Measurements from ENCODE around the gene TEX50. TPM values are rescaled to one million over a fixed set of nuclear protein-coding genes. Genes with fewer than 3 reads are reported as not detected.
"Not testable (repeated sequence)": the region's sequence is repeated elsewhere in the genome, so short reads cannot be mapped to it uniquely, and the experiment has no call there.

The TEX50 gene, protein sequence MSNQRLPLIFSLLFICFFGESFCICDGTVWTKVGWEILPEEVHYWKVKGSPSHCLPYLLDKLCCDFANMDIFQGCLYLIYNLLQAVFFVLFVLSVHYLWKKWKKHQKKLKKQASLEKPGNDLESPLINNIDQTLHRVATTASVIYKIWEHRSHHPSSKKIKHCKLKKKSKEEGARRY
- polyA plus RNA-seq (2014; cell fraction: cytosol; rRNA removed): not detected in 2 replicates
- not detected in 2 replicates for polyA plus RNA-seq (2014; cell fraction: nucleus; rRNA removed)

DNA sequence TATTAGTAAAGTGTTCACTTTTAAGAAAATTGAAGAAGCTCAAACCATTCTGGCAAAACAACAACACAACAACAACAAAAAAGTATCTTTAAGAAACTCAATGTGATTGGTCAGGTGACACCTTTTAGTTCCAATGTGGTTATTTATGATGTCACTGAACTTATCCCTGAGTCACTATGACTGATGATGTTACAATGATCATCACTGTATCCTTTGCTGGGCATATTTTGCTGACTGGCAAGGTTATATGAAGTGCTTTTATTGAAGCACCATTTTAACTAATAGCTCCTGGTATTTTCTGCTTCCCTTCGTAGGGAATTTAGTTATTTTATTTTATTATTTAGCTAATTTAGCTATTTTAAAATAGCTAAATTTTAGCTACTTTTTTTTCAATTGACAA is at the start of gene TEX50:
Gene TEX50 (plus strand): TSS at position 223 of the 400 bp plus-strand sequence. CDS start 184 bp downstream, outside the sequence.
- no peak for DNase-seq (ENCODE audit: low spot score)

DNA sequence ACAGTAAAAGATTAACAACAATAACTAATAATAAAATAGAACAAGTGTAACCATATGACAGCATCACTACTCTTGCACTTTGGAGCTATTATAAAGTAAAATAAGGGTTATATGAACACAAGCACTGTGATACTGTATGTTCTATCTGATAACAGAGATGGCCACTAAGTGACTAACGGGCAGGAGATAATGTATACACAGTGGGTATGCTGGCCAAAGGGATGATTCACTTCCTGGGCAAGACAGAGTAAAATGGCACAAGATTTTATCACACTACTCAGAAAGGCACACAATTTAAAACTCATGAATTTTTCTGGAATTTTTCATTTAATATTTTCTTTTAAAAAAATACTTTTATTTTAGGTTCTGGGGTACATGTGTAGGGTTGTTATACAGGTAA is 44.6 kb upstream of the TEX50 start:
- no peak for DNase-seq (ENCODE audit: low spot score)

DNA sequence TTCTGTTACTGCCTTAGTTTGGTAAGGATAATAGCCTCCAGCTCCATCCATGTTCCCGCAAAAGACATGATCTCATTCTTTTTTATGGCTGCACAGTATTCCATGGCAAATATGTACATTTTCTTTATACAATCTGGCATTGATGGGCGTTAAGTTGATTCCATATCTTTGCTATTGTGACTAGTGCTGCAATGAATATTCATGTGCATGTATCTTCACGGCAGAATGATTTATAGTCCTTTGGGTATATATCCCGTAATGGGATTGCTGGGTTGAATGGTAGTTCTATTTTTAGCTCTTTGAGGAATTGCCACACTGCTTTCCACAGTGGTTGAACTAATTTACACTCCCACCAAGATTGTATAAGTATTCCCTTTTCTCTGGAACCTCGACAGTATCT is 44.0 kb upstream of the TEX50 start:
- DNase-seq (ENCODE audit: low spot score): not testable (repeated sequence)

DNA sequence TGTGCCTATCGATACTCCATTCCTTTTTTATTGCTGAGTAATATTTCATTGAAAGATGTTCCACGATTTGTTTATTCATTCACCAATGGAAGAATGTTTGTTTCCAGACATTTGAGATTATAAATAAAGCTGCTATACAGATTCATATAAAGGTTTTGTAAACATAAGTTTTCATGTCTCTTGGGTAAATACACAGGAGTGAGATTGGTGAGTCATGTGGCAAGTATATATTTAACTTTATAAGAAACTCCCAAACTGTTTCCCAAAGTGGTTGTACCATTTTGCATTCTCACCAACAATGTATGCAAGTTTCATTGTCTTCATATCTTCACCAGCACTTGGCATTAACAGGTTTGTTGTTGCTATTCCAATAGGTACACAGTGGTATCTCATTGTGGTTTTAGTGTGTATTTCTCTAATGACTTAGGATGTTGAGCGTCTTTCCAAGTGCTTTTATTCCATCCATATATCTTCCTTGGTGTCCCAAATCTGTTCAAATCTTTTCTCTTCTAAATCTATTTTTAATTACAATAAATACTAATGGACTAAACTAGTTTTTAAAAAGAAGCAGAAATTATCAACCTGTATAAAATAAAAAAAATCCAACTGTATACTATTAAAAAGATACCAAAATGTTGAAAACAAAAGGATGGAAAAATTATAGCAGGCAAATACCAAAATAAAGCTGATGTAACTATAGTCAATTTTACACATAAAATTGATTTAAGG is 38.9 kb upstream of the TEX50 start:
- DNase-seq (ENCODE audit: low spot score): no peak

DNA sequence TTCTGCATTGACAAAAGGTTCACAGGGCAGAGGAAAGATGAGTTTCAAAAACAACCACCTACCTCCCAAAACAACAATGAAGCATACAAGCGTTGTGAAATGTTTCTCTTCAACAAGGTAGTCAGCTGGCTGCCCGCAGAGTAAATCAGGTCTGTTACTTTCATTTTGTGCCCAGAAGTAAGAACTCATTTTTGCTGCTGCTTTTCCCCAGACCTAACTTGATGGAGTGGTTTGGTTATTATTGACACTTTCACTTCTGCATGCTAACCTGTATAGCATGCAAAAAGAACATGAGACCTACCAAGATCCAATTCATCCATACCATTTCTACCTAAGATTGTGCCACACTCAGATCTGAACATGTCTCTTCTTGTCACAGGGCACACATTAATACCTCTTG is 33.5 kb upstream of the TEX50 start:
- no peak for DNase-seq (ENCODE audit: low spot score)

DNA sequence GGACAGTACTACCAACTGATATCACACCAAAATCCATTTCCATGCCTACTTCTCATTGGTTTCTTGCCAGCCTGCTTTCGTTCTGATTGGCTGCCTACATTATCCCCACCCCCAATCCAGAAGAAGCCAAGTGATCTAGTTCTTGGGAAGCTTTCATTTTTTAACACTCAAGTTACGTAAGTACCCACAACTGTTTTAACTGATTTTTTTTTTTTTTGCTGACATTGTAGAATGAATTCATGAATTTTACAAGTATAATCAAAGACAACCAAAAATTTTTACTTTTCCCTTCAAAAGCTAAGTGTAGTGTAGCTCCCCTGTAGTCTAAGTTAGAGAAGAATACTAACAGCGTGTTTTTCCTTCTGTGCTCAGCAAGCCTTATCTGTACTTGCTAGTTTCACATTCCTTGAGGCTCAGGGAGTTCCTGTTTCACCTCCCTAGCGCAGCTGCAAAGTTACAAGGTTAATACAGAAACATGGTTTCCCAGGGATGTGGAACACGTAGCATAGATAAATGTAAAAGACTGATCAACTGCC is 32.0 kb upstream of the TEX50 start, which contains the start of gene SLC9C2:
Gene SLC9C2 (minus strand): TSS at position 17 of the 536 bp plus-strand sequence. CDS start 1,296 bp downstream, outside the sequence.
- no peak for DNase-seq (ENCODE audit: low spot score)

DNA sequence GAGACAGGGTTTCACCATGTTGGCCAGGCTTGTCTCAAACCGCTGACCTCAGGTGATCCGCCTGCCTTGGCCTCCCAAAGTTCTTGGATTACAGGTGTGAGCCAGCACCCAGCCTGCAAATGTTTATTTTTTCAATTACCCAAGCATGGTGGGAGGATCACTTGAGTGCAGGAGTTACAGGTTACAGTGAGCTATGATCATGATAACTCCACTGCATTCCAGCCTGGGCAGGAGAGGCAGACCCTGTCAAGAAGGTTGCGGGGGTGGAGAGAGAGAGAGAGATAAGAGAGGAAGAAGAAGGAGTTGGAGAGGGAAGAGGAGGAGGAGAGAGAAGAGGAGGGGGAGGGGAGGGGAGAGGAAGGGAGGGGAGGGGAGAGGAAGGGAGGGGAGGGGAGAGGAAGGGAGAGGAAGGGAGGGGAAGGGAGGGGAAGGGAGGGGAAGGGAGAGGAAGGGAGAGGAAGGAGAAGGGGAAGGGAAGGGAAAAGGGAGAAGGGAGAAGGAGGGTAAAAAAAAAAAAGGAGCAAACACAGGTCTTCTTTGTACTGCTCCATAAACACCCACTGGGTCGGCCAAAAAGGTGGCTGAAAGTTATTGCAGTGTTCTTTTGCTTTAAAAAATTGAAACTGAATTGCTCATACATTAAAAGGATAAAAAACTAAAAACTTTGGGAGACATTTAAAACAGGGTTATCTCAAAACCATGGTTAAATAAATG is 26.5 kb upstream of the TEX50 start:
- DNase-seq (ENCODE audit: low spot score): no peak

DNA sequence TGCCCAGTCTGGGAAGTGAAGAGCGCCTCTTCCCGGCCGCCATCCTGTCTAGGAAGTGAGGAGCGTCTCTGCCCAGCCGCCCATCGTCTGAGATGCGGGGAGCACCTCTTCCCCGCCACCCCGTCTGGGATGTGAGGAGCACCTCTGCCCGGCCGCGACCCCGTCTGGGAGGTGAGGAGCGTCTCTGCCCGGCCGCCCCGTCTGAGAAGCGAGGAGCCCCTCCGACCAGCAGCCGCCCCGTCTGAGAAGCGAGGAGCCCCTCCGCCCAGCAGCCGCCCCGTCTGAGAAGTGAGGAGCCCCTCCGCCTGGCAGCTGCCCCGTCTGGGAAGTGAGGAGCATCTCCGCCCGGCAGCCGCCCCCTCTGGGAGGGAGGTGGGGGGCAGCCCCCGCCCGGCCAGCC is 22.1 kb upstream of the TEX50 start:
- DNase-seq (ENCODE audit: low spot score): not testable (repeated sequence)

DNA sequence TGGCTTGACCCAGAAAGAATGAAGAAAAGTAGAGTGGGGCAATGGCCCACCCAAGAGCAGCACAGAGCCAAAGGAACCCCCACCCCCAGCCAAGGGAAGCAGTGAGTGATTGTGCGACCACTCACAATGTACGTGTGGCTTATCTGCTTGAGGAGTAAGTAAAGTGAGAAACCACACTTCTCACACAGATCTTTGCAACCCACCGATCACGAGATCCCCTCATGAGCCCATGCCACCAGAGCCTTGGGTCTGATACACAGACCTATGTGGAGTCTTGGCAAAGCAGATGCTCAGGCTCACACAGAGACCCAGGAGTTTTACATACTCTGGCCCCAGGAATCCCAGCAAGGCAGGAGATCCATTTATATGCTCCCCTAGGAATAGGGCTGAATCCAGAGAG is 18.3 kb upstream of the TEX50 start:
- no peak for DNase-seq (ENCODE audit: low spot score)

DNA sequence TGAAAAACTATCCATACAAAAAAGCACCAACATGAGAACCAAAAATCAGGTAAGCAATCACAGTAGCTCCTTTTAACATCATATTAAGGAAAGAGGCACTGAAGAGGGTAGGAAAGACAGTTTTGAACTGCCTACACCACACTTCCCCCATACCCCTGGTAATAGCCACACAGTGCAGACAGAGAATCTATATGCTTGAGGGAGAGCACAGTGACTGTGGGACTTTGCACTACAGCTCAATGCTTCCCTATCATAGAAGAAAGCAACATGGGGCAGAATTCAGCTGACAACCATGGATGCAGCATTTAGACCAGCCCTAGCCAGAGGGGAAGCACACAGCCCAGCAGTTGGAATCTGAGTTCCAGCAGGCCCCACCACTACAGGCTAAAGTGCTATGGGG is 7.9 kb upstream of the TEX50 start:
- DNase-seq (ENCODE audit: low spot score): no peak

DNA sequence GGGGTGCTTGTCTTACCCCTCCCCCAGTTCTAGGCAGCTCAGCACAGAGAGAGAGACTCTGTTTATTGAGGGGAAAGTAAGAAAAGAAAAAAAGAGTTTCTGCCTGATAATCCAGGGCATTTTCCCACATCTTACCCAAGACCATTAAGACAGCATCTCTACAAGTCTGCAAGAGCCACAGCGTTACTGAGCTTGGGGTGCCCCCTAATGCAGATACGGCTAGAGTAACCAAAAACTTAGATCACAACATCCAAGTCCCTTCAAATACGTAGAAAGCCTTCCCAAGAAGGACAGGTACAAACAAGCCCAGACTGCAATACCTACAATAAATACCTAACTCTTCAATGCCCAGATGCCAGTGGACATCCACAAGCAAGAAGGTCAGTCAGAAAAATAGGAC is 6.2 kb upstream of the TEX50 start:
- DNase-seq (ENCODE audit: low spot score): no peak

DNA sequence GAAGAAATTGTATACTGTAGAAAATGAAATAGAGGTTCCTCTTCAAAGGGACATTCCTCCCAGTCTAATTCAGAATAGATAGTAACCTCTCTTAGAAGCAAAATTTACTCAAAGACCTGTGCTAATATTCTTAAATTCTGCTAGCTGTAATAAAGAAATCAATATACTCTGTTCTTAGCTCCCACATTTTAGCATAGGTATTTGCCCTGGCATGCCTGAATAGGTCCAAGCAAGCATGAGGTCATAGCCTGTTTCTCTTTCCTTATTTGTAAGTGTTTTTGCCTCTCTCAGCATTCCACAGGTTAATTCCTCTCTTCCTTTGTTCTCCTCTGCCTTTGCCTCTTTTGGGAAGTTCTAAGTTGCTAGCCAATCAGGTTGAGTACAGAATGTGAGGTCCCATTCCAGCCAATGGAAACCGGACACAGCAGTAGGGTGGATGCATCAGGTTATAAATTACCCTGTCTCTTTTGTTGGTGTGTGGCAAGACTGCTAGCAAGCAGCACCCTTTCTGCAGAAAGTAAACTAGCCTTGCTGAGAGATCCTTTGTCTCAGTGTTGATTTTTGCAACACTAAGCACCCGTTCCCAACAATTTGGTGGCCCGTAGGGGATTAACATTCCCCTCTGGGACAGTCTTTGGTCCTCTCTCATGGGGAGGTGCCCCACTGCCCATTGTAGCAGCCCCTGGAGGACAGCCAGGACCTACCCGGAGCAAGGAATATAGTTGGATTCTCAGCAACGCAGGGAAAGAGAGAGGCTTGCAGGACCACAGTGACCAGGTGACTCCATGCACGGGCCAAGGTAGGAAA is 2.3 kb downstream of the TEX50 start:
- DNase-seq (ENCODE audit: low spot score): not testable (repeated sequence)

DNA sequence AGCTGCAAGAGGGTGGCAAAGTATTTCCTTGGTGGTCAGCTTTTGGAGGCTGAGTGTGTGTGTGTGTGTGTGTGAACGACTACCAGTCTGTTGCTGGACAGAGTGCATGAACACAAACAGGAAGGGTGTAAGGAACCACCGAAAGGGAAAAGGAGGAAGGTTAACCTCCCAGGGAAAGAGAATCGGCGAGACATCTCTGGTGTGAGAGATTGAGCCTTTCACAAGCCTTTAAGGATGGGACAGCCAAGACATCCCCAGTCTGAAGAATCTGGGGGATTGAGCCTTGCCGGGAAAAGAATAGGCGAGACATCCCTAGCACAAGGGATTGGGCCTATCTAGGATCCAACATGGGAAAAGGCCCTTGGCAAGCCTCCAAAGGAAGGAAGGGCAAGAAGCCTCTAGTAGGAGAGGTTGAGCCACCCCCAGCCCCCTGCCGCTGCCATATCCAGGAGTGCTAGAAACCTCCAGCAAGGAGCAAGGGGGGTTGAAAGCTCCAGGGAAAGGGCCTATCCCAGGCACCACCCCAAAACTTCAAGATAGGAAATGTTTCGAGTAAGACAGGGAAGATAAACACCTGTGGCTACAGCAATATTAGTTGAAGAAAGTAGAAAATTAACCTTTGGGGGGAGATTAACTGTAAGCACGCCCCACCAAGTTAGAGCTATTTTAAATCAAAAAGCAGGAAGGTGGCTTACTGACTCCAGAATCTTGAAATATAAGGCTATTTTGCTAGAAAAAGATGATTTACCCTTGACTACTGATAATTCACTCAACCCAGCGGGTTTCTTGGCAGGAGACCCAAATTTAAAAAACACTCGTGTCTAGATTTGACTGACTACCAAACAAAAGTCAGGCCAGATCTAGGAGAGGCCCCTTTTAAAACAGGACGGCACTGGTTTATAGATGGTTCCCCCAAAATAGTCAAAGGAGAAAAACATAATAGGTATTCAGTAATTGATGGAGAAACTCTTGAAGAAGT is 3.2 kb downstream of the TEX50 start:
- DNase-seq (ENCODE audit: low spot score): no peak

DNA sequence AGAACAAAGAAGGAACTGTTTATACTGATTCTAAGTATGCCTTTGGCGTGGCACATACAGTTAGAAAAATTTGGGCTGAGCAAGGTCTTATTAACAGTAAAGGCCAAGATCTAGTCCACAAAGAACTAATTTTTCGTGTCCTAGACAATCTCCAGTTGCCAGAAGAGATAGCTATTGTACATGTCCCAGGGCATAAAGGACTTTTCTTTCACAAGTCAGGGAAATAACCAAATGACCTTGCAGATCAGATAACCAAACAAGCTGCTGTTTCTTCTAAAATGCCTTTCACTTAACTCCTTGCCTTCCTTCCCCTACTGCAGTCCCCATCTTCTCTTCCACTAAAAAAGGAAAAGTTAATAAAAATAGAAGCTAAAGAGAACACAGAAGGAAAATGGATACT is 4.0 kb downstream of the TEX50 start:
- no peak for DNase-seq (ENCODE audit: low spot score)

DNA sequence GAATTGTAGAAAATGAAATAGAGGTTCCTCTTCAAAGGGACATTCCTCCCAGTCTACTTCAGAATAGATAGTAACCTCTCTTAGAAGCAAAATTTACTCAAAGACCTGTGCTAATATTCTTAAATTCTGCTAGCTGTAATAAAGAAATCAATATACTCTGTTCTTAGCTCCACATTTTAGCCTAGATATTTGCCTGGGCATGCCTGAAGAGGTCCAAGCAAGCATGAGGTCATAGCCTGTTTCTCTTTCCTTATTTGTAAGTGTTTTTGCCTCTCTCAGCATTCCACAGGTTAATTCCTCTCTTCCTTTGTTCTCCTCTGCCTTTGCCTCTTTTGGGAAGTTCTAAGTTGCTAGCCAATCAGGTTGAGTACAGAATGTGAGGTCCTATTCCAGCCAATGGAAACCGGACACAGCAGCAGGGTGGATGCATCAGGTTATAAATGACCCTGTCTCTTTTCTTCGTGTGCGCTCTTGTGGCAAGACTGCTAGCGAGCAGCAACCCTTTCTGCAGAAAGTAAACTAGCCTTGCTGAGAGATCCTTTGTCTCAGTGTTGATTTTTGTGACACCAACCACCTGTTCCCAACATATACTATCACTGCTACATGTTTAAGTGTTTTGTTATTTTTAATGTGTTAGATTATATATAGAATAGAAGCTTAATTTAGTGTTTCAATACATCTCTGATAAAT is 7.5 kb downstream of the TEX50 start:
- DNase-seq (ENCODE audit: low spot score): not testable (repeated sequence)

DNA sequence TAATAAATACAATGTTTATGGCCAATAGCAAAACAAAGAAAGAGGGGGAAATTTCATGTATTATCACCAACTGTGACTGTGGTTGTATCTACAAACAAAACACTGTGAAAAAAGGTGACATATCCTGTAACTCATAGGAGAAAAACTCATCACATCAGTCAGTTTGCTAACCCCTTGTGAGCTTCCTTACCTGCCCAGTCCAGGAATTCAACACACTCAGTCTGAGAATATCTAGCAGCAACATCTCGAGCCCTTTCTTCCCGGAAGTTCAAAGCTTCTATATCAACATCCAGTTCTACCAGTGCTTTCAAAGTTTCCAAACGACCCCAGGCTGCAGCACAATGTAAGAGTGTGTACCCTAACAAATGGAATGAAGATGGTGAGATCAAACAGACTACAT is 11.5 kb downstream of the TEX50 start:
- DNase-seq (ENCODE audit: low spot score): no peak

DNA sequence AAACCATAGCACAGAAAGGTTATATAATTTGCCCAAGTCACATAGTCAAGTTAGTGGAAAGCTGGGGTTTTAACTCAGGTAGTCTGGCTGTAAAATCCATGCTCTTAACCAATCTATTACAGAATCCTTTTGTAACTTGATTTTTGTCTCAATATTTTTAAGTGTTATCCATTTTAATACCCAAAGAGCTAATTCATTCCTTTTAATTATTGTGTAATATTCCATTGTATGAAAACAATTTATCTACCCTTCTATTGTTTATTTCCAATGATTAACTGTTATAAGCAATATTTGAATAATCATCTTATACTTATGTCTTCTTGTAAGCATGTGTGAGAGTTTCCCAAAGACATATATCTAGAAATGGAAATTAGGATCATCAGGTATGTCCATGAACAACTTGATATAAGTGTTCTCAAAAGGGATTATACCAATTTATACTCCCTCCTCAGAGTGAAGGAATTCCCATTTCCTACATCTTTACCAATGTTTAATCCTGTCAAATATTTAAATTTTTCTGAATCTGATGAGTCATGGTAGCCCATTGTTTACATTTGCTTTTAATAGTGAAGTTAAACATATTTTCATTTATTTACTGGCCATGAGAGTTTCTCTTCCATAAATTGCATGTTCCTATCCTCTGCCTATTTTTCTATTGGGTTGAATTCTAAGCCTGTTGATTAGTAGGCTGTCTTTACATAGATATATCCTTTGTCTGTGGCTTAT is 13.9 kb downstream of the TEX50 start:
- no peak for DNase-seq (ENCODE audit: low spot score)

DNA sequence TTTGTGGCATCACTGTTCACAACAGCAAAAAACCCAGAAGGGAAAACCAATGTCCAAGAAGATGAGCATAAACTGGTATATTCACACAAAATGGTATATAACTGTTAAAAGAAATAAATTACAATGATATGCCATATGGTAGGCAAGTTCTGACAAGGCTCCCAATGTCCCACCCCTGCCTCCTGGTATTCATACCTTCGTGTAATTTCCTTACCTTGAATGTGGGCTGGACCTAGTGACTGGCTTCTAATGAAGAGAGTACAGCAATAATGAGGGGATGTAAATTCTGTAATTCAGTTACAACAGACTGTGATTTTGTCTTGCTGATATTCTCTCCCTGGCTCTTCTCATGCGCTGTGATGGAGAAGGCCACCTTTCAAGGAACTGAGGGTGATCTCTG is 25.2 kb downstream of the TEX50 start:
- no peak for DNase-seq (ENCODE audit: low spot score)

DNA sequence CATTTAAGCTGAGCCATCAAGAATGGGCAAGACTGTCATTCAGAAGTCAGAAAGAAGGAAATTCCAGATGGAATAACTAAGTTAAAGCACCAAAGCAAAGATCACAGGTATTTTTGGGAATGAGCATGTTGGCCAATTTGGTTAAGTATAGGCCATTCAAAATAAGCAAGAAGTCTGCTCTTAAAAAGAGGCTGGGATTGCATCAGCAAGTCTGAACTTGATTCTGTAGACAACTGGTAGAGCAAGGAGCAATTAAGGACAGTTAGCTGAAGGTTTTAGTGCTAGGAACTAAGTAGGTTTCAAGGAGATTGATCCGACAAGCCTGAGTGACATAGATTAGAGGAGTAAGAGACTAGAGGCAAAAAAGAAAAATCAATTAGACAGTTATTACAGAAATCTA is 26.1 kb downstream of the TEX50 start:
- no peak for DNase-seq (ENCODE audit: low spot score)
